K562 (cell line): ENCODE results near the gene SPAG9. TPM values are rescaled to one million over a fixed set of nuclear protein-coding genes. Genes with fewer than 3 reads are reported as not detected.

Experiments used
- ADNP ChIP-seq: fragments of 200-800 bp; sonication (Bioruptor generic); IDR thresholded peaks from 2 replicates; pipeline ENCODE4 v1.6.1; 2016; ENCODE audit warnings: missing genetic modification characterization, missing compliant biosample characterization
- BCOR ChIP-seq: fragments of 450-650 bp; IDR thresholded peaks from 2 replicates; pipeline ENCODE4 v1.6.1; 2016
- CBX1 ChIP-seq: sonication (generic); IDR thresholded peaks from 2 replicates; pipeline ENCODE4 v1.6.1; 2016; ENCODE audit warnings: antibody characterized with exemption, low read depth, mild to moderate bottlenecking
- DNMT1 ChIP-seq: fragments of 450-650 bp; IDR thresholded peaks from 2 replicates; pipeline ENCODE4 v1.6.1; 2016; ENCODE audit warnings: antibody characterized with exemption, mild to moderate bottlenecking
- L3MBTL2 ChIP-seq: fragments of 450-650 bp; IDR thresholded peaks from 2 replicates; pipeline ENCODE4 v1.6.1; 2016; ENCODE audit warnings: mild to moderate bottlenecking, moderate library complexity
- MEF2D ChIP-seq: conservative IDR thresholded peaks from 2 replicates; pipeline ENCODE4 v1.6.1; 2016; ENCODE audit warnings: low read depth, missing genetic modification characterization, missing compliant biosample characterization
- NELFE ChIP-seq: IDR thresholded peaks from 2 replicates; pipeline ENCODE4 v1.6.1; 2011; ENCODE audit warnings: mild to moderate bottlenecking; ENCODE audit not compliant: insufficient read depth, insufficient read length
- NFE2 ChIP-seq: IDR thresholded peaks from 2 replicates; pipeline ENCODE4 v1.6.1; 2014; ENCODE audit warnings: antibody characterized with exemption, low read depth
- NFXL1 ChIP-seq: fragments of 450-650 bp; formaldehyde crosslinking; IDR thresholded peaks from 2 replicates; pipeline ENCODE4 v1.4.0; 2021; ENCODE audit warnings: mild to moderate bottlenecking
- NR2C1 ChIP-seq, 2 experiments: fragments of 450-650 bp; IDR thresholded peaks; 2 replicates each; pipeline ENCODE4 v1.6.1; 2017; ENCODE audit warnings: mild to moderate bottlenecking in 2 of 2, antibody characterized with exemption in 1 of 2, inconsistent platforms in 1 of 2, missing compliant biosample characterization in 1 of 2, missing genetic modification characterization in 1 of 2
- SIN3A ChIP-seq, 2 experiments: fragments of 150-350 bp in 1 of 2; IDR thresholded peaks; 2 replicates each; pipeline ENCODE4 v1.6.1; 2011 to 2016; ENCODE audit warnings: borderline replicate concordance in 2 of 2, low read depth in 2 of 2, low read length in 2 of 2, mild to moderate bottlenecking in 2 of 2, moderate library complexity in 2 of 2; ENCODE audit not compliant: control insufficient read depth in 1 of 2
- SMAD4 ChIP-seq: fragments of 250-450 bp; sonication (Bioruptor Pico); conservative IDR thresholded peaks from 2 replicates; pipeline ENCODE4 v1.8.0; 2021; ENCODE audit warnings: inconsistent platforms, mild to moderate bottlenecking, moderate library complexity
- SP2 ChIP-seq: IDR thresholded peaks from 2 replicates; pipeline ENCODE4 v1.6.1; 2011; ENCODE audit warnings: mild to moderate bottlenecking, low read depth, low read length, moderate library complexity; ENCODE audit not compliant: poor library complexity, severe bottlenecking; ENCODE audit errors: extremely low read depth
- TCF3 ChIP-seq: sonication (generic); formaldehyde crosslinking; IDR thresholded peaks from 2 replicates; pipeline ENCODE4 v1.4.0; 2020; ENCODE audit warnings: mild to moderate bottlenecking, missing genetic modification reagents
- ZFP30 ChIP-seq: fragments of 250-450 bp; sonication (Bioruptor Pico); IDR thresholded peaks from 2 replicates; pipeline ENCODE4 v1.8.0; 2022; ENCODE audit warnings: moderate library complexity, mild to moderate bottlenecking, inconsistent platforms, borderline replicate concordance
- ZNF224 ChIP-seq: sonication (generic); formaldehyde crosslinking; IDR thresholded peaks from 2 replicates; pipeline ENCODE4 v1.8.0; 2022; ENCODE audit warnings: mild to moderate bottlenecking, missing genetic modification reagents
- ZNF232 ChIP-seq: sonication (generic); formaldehyde crosslinking; IDR thresholded peaks from 2 replicates; pipeline ENCODE4 v1.8.0; 2022; ENCODE audit warnings: mild to moderate bottlenecking, missing genetic modification reagents
- ZNF324 ChIP-seq: fragments of 250-450 bp; sonication (Bioruptor Pico); IDR thresholded peaks from 2 replicates; pipeline ENCODE4 v1.4.0; 2020; ENCODE audit warnings: mild to moderate bottlenecking
- ZNF408 ChIP-seq: fragments of 250-450 bp; sonication (Bioruptor Pico); IDR thresholded peaks from 2 replicates; pipeline ENCODE4 v1.4.0; 2020; ENCODE audit warnings: low read depth, mild to moderate bottlenecking, moderate library complexity
- ZNF79 ChIP-seq: fragments of 250-450 bp; sonication (Bioruptor Pico); IDR thresholded peaks from 2 replicates; pipeline ENCODE4 v1.4.0; 2020; ENCODE audit warnings: low read depth, mild to moderate bottlenecking, moderate library complexity
- polyA plus RNA-seq, 8 experiments: library from polyadenylated mRNA; depleted of rRNA in 4 of 8; stranded (reverse) in 5 of 8; unstranded in 3 of 8; fragments of >200 nt; fragmentation: Nextera tagmentation in 2 of 8; fragmentation: Illumina TruSeq in 1 of 8; extraction: Ambion mirVana in 2 of 8; extraction: Trizol in 1 of 8; gene quantifications; 2 replicates each; pipeline versions ENCODE4 v1.2.1 to v1.2.3, GENCODE V29; 2011 to 2014; ENCODE audit warnings: inconsistent platforms in 1 of 8, missing spikeins in 1 of 8
- total RNA-seq, 7 experiments: library from RNA; depleted of rRNA in 6 of 7; stranded (reverse); fragments of >200 nt in 6 of 7; fragmentation: Illumina TruSeq in 2 of 7; extraction: Trizol in 2 of 7; gene quantifications; 2 replicates each; pipeline versions ENCODE4 v1.2.1 to v1.2.3, GENCODE V29; 2011 to 2021; ENCODE audit warnings: low replicate concordance in 1 of 7
- TF ChIP-seq, protein P1 (sequence below): fragments of 450-650 bp; IDR thresholded peaks from 2 replicates; pipeline ENCODE4 v1.6.1; 2016
- TF ChIP-seq, protein P2 (sequence below): fragments of 250-450 bp; sonication (Bioruptor Pico); IDR thresholded peaks from 2 replicates; pipeline ENCODE4 v1.5.1; 2021; ENCODE audit warnings: mild to moderate bottlenecking
- TF ChIP-seq, protein P3 (sequence below): sonication (generic); formaldehyde crosslinking; IDR thresholded peaks from 2 replicates; pipeline ENCODE4 v1.9.0; 2022; ENCODE audit warnings: mild to moderate bottlenecking, missing genetic modification reagents
- TF ChIP-seq, protein P4 (sequence below): fragments of 250-450 bp; sonication (Bioruptor Pico); IDR thresholded peaks from 2 replicates; pipeline ENCODE4 v1.5.0; 2022; ENCODE audit warnings: mild to moderate bottlenecking

The SPAG9 gene
- total and polyA plus RNA-seq, 9 of the 15 experiments (the other 6 are each of a cell fraction or from before 2014, with no cell fraction given): 12.2 to 99.2 (median 58.2) TPM

DNA sequence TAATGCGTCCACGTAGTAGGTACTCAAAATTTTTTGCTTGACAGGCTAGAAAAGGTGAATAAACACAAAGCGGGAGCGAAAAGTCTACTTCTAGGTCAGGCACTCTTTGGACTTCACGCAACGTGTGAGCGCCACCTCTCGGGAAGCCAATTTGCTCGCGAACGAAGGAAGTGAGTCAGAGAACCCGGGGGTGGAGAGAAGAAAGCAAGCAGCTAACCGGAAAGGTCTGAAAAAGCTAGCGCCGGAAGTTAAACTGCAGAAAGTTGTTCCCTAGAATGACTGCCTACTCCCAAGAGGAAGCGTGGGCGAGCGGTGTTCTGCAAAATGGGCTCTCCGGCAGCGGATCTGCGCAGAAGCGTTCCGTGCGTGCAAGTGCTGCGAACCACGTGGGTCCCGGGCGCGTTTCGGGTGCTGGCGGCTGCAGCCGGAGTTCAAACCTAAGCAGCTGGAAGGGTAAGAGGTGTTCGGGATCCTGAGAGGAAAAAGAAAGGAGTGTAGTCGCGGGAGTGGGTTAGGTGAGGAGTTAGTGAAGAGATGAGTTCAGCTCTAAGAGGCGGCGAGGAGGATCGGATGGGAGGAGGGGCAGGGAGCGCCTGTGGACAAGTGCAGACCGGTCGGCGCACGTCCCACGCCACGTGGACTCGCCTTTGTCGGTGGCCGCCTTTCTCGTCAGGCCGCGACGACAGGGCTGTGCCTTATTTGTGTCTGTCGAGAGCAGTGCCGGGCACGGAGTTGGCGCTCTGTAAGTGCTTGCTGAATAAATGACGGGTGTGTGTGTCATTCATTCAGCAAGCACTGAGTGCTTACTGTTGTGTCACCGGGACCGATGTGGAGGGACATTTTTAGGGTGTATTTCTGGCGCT is 32.8 kb upstream of the SPAG9 start, which contains the start of gene NME1 (continued):
- TF ChIP-seq SP2 (no peak), ZNF79 (CRISPR knock-in tag) (no peak), DNMT1 (no peak), SIN3A (IDR thresholded peaks at IDR 0.05; ENCODE audit: borderline replicate concordance in 2 of 2, control insufficient read depth in 1 of 2, low read depth in 2 of 2, low read length in 2 of 2) (peak; percentile 99), L3MBTL2 (peak; percentile 90), ZNF408 (CRISPR knock-in tag) (no peak), ZFP30 (no peak), ADNP (tag) (no peak), NFXL1 (no peak), ZNF224 (CRISPR knock-in tag) (0 out of 2 replicates have a peak, but pooled peaks have one; percentile 83), TCF3 (CRISPR knock-in tag) (peak; percentile 48; the same call in 1 of the 2 replicates), NFE2 (peak; percentile 58), NR2C1 (IDR thresholded peaks at IDR 0.05) (peak; percentile 92), NR2C1 (tag; IDR thresholded peaks at IDR 0.05) (peak; percentile 97), BCOR (peak; percentile 81), ZNF232 (CRISPR knock-in tag) (peak; percentile 85; the same call in 1 of the 2 replicates), NELFE (no peak), ZNF324 (CRISPR knock-in tag) (no peak), SMAD4 (CRISPR knock-in tag) (peak; percentile 72), MEF2D (tag) (peak; percentile 80), CBX1 (peak; percentile 88; the same call in 1 of the 2 replicates)
- TF ChIP-seq, protein P1, sequence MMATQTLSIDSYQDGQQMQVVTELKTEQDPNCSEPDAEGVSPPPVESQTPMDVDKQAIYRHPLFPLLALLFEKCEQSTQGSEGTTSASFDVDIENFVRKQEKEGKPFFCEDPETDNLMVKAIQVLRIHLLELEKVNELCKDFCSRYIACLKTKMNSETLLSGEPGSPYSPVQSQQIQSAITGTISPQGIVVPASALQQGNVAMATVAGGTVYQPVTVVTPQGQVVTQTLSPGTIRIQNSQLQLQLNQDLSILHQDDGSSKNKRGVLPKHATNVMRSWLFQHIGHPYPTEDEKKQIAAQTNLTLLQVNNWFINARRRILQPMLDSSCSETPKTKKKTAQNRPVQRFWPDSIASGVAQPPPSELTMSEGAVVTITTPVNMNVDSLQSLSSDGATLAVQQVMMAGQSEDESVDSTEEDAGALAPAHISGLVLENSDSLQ: peak; percentile 78
- TF ChIP-seq, protein P2, sequence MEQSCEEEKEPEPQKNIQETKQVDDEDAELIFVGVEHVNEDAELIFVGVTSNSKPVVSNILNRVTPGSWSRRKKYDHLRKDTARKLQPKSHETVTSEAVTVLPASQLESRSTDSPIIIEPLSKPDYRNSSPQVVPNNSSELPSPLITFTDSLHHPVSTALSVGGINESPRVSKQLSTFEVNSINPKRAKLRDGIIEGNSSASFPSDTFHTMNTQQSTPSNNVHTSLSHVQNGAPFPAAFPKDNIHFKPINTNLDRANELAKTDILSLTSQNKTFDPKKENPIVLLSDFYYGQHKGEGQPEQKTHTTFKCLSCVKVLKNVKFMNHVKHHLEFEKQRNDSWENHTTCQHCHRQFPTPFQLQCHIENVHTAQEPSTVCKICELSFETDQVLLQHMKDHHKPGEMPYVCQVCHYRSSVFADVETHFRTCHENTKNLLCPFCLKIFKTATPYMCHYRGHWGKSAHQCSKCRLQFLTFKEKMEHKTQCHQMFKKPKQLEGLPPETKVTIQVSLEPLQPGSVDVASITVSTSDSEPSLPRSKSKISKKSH: no peak
- TF ChIP-seq, protein P3, sequence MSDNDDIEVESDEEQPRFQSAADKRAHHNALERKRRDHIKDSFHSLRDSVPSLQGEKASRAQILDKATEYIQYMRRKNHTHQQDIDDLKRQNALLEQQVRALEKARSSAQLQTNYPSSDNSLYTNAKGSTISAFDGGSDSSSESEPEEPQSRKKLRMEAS (CRISPR knock-in tag): peak; percentile 100
- TF ChIP-seq, protein P4, sequence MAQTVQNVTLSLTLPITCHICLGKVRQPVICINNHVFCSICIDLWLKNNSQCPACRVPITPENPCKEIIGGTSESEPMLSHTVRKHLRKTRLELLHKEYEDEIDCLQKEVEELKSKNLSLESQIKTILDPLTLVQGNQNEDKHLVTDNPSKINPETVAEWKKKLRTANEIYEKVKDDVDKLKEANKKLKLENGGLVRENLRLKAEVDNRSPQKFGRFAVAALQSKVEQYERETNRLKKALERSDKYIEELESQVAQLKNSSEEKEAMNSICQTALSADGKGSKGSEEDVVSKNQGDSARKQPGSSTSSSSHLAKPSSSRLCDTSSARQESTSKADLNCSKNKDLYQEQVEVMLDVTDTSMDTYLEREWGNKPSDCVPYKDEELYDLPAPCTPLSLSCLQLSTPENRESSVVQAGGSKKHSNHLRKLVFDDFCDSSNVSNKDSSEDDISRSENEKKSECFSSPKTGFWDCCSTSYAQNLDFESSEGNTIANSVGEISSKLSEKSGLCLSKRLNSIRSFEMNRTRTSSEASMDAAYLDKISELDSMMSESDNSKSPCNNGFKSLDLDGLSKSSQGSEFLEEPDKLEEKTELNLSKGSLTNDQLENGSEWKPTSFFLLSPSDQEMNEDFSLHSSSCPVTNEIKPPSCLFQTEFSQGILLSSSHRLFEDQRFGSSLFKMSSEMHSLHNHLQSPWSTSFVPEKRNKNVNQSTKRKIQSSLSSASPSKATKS (CRISPR knock-in tag): no peak
